Measurements from ENCODE around the gene SFMBT1. TPM values are rescaled to one million over a fixed set of nuclear protein-coding genes. Genes with fewer than 3 reads are reported as not detected.

The SFMBT1 gene
- total RNA-seq, 1 donor from 2014 or later, result 8.4 TPM

GRCh38 chr3:53024315-53024714 lies 21.6 kb downstream of the SFMBT1 start:
- Mint-ChIP-seq H3K4me3 (ENCODE audit: unreplicated experiment) (no peak overlapping the region), H3K9me3 (ENCODE audit: low read depth) (no peaks in the 10 kb centered on the region), H3K4me1 (ENCODE audit: low read depth) (peaks cover 4% of the 10 kb centered on the region), H3K27me3 (ENCODE audit: low read depth) (no peaks in the 10 kb centered on the region), H3K36me3 (ENCODE audit: low read depth) (peaks cover 2% of the 10 kb centered on the region), H3K27ac (ENCODE audit: unreplicated experiment) (no peak overlapping the region)
- no peak for DNase-seq (ENCODE audit: low spot score)
- no peak for TF ChIP-seq CTCF (IDR thresholded peaks at IDR 0.05)

- H3K9me3 Mint-ChIP-seq (ENCODE audit: low read depth), result no peaks in the 10 kb centered on the region
- peaks cover 8% of the 10 kb centered on the region for H3K4me1 Mint-ChIP-seq (ENCODE audit: low read depth)
- TF ChIP-seq CTCF (IDR thresholded peaks at IDR 0.05), result no peak
- H3K27ac Mint-ChIP-seq (ENCODE audit: unreplicated experiment), result peak overlapping the region; percentile 6
- H3K36me3 Mint-ChIP-seq (ENCODE audit: low read depth), result peaks cover 2% of the 10 kb centered on the region
- DNase-seq (ENCODE audit: low spot score), result no peak
- H3K27me3 Mint-ChIP-seq (ENCODE audit: low read depth), result no peaks in the 10 kb centered on the region
- no peak overlapping the region for H3K4me3 Mint-ChIP-seq (ENCODE audit: unreplicated experiment)
These were observed 22.6 kb downstream of the SFMBT1 start for GRCh38 chr3:53023072-53023823.

GRCh38 chr3:53022647-53023046 lies 23.2 kb downstream of the SFMBT1 start:
- Mint-ChIP-seq H3K9me3 (ENCODE audit: low read depth) (no peaks in the 10 kb centered on the region), H3K4me1 (ENCODE audit: low read depth) (peaks cover 8% of the 10 kb centered on the region), H3K27ac (ENCODE audit: unreplicated experiment) (no peak overlapping the region), H3K4me3 (ENCODE audit: unreplicated experiment) (no peak overlapping the region), H3K27me3 (ENCODE audit: low read depth) (no peaks in the 10 kb centered on the region), H3K36me3 (ENCODE audit: low read depth) (peaks cover 2% of the 10 kb centered on the region)
- DNase-seq (ENCODE audit: low spot score), result no peak
- TF ChIP-seq CTCF (IDR thresholded peaks at IDR 0.05), result no peak

GRCh38 chr3:53016236-53016635 lies 29.6 kb downstream of the SFMBT1 start:
- TF ChIP-seq CTCF (IDR thresholded peaks at IDR 0.05), result no peak
- Mint-ChIP-seq H3K9me3 (ENCODE audit: low read depth) (no peaks in the 10 kb centered on the region), H3K27me3 (ENCODE audit: low read depth) (no peaks in the 10 kb centered on the region), H3K36me3 (ENCODE audit: low read depth) (no peaks in the 10 kb centered on the region), H3K4me1 (ENCODE audit: low read depth) (peaks cover 10% of the 10 kb centered on the region), H3K27ac (ENCODE audit: unreplicated experiment) (no peak overlapping the region), H3K4me3 (ENCODE audit: unreplicated experiment) (no peak overlapping the region)
- DNase-seq (ENCODE audit: low spot score), result no peak

- H3K9me3 Mint-ChIP-seq (ENCODE audit: low read depth), result no peaks in the 10 kb centered on the region
- no peak for TF ChIP-seq CTCF (IDR thresholded peaks at IDR 0.05)
- peaks cover 7% of the 10 kb centered on the region for H3K4me1 Mint-ChIP-seq (ENCODE audit: low read depth)
- no peak overlapping the region for H3K4me3 Mint-ChIP-seq (ENCODE audit: unreplicated experiment)
- no peaks in the 10 kb centered on the region for H3K36me3 Mint-ChIP-seq (ENCODE audit: low read depth)
- H3K27ac Mint-ChIP-seq (ENCODE audit: unreplicated experiment), result no peak overlapping the region
- H3K27me3 Mint-ChIP-seq (ENCODE audit: low read depth), result no peaks in the 10 kb centered on the region
- DNase-seq (ENCODE audit: low spot score), result no peak
These were observed 34.5 kb downstream of the SFMBT1 start for GRCh38 chr3:53011324-53011723.

Measured in chondrocyte (in vitro differentiated cells).